Astrocyte (in vitro differentiated cells and primary cell): ENCODE data around the gene INVS. TPM values are rescaled to one million over a fixed set of nuclear protein-coding genes. Genes with fewer than 3 reads are reported as not detected.
"Not testable (repeated sequence)": the region's sequence is repeated elsewhere in the genome, so short reads cannot be mapped to it uniquely, and the experiment has no call there.

Source experiments
- DNase-seq: peaks from one replicate; pipeline ENCODE4 v3.0.0-alpha.2; 2010; ENCODE audit warnings: low read depth
- FAIRE-seq: peaks from 2 replicates; lab custom pipeline; 2011; peaks lifted over from hg19 to GRCh38; lab: Jason Lieb, UNC
- H2AFZ ChIP-seq: 2 replicates; pipeline ENCODE4 v1.6.0; 2012; ENCODE audit warnings: low read depth, low read length, inconsistent platforms
- H3K27ac ChIP-seq: 2 replicates; pipeline ENCODE4 v1.5.1; 2011; ENCODE audit warnings: low read depth, low read length, inconsistent platforms
- H3K27me3 ChIP-seq: 2 replicates; pipeline ENCODE4 v1.6.0; 2011; ENCODE audit warnings: low read length, inconsistent platforms; ENCODE audit not compliant: insufficient read depth
- H3K36me3 ChIP-seq: 2 replicates; pipeline ENCODE4 v1.5.1; 2011; ENCODE audit warnings: low read length, inconsistent platforms; ENCODE audit not compliant: insufficient read depth
- H3K4me1 ChIP-seq: 2 replicates; pipeline ENCODE4 v1.5.1; 2011; ENCODE audit warnings: low read length, inconsistent platforms; ENCODE audit not compliant: insufficient read depth
- H3K4me2 ChIP-seq: 2 replicates; pipeline ENCODE4 v1.6.0; 2012; ENCODE audit warnings: low read length, inconsistent platforms
- H3K4me3 ChIP-seq: 2 replicates; pipeline ENCODE4 v1.5.1; 2011; ENCODE audit warnings: low read depth, mild to moderate bottlenecking, low read length, inconsistent platforms; ENCODE audit not compliant: insufficient read depth
- H3K79me2 ChIP-seq: 2 replicates; pipeline ENCODE4 v1.6.0; 2012; ENCODE audit warnings: mild to moderate bottlenecking, low read length, inconsistent platforms; ENCODE audit not compliant: insufficient read depth
- H3K9ac ChIP-seq: 2 replicates; pipeline ENCODE4 v1.6.0; 2012; ENCODE audit warnings: mild to moderate bottlenecking, low read length, inconsistent platforms
- H3K9me3 ChIP-seq: 2 replicates; pipeline ENCODE4 v1.5.1; 2012; ENCODE audit warnings: low read depth, mild to moderate bottlenecking, low read length, inconsistent platforms; ENCODE audit not compliant: insufficient read depth
- H4K20me1 ChIP-seq: 2 replicates; pipeline ENCODE4 v1.6.0; 2012; ENCODE audit warnings: low read length, inconsistent platforms; ENCODE audit not compliant: insufficient read depth
- H3K27ac Mint-ChIP-seq: one replicate; pipeline ENCODE4 v1.8.0; 2021; ENCODE audit warnings: mild to moderate bottlenecking, mixed read lengths; ENCODE audit not compliant: unreplicated experiment
- H3K27me3 Mint-ChIP-seq: one replicate; pipeline ENCODE4 v1.8.0; 2021; ENCODE audit warnings: low read depth, mixed read lengths; ENCODE audit not compliant: unreplicated experiment
- H3K36me3 Mint-ChIP-seq: one replicate; pipeline ENCODE4 v1.8.0; 2021; ENCODE audit warnings: low read depth, mixed read lengths; ENCODE audit not compliant: unreplicated experiment
- H3K4me1 Mint-ChIP-seq: one replicate; pipeline ENCODE4 v1.8.0; 2021; ENCODE audit warnings: low read depth, mixed read lengths; ENCODE audit not compliant: unreplicated experiment
- H3K4me3 Mint-ChIP-seq: one replicate; pipeline ENCODE4 v1.8.0; 2021; ENCODE audit warnings: mild to moderate bottlenecking, moderate library complexity, mixed read lengths; ENCODE audit not compliant: unreplicated experiment
- H3K9me3 Mint-ChIP-seq: one replicate; pipeline ENCODE4 v1.8.0; 2021; ENCODE audit warnings: mild to moderate bottlenecking, mixed read lengths; ENCODE audit not compliant: unreplicated experiment
- CTCF ChIP-seq: IDR thresholded peaks from 2 replicates; pipeline ENCODE4 v1.5.1; 2011; ENCODE audit warnings: low read depth, mild to moderate bottlenecking, inconsistent platforms, low read length, moderate library complexity; ENCODE audit not compliant: insufficient read depth
- EZH2 ChIP-seq: IDR thresholded peaks from 2 replicates; pipeline ENCODE4 v1.6.1; 2012; ENCODE audit warnings: mild to moderate bottlenecking, low read length, inconsistent platforms; ENCODE audit not compliant: insufficient read depth
- total RNA-seq: library from RNA; stranded (reverse); gene quantifications from 2 replicates; pipeline ENCODE4 v1.2.1, GENCODE V29; 2021

Gene INVS
- total RNA-seq, 1 donor from 2014 or later: 17.5 TPM

DNA sequence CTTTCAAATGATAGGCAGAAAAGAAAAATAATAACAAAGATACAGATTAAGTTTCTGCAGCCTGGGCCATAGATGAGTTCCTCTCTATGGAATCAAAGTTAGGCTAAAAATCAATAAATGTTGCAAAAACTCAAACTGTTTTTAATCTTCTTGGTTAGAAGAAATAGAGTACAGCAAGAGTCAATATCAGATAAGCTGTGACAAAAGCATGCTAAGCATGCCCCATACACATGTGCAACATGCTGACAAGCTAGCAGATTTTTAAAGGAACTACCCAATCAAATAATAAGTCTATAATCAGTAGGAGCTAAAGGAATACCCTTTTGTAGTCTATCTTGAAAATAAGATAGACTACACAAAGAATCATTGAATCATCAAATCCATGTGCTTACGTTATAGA, 7.0 kb upstream of the INVS start:
- Histone ChIP-seq H3K27me3 (no peaks in the 10 kb centered on the region), H3K36me3 (no peaks in the 10 kb centered on the region), H3K79me2 (peaks cover 81% of the 10 kb centered on the region), H3K4me1 (peaks cover 7% of the 10 kb centered on the region), H3K4me3 (no peak overlapping the region), H3K4me2 (no peak overlapping the region), H3K27ac (no peak overlapping the region), H3K9ac (no peak overlapping the region), H4K20me1 (peaks cover 95% of the 10 kb centered on the region), H2AFZ (no peak overlapping the region), H3K9me3 (no peaks in the 10 kb centered on the region)
- TF ChIP-seq CTCF (no peak), EZH2 (no peak)
- H3K4me1 Mint-ChIP-seq: peaks cover 22% of the 10 kb centered on the region
- H3K27ac Mint-ChIP-seq: no peak overlapping the region
- no peaks in the 10 kb centered on the region for H3K36me3 Mint-ChIP-seq
- H3K9me3 Mint-ChIP-seq: no peaks in the 10 kb centered on the region
- DNase-seq (no peak), FAIRE-seq (no peak)
- H3K4me3 Mint-ChIP-seq: no peak overlapping the region
- H3K27me3 Mint-ChIP-seq: no peaks in the 10 kb centered on the region

DNA sequence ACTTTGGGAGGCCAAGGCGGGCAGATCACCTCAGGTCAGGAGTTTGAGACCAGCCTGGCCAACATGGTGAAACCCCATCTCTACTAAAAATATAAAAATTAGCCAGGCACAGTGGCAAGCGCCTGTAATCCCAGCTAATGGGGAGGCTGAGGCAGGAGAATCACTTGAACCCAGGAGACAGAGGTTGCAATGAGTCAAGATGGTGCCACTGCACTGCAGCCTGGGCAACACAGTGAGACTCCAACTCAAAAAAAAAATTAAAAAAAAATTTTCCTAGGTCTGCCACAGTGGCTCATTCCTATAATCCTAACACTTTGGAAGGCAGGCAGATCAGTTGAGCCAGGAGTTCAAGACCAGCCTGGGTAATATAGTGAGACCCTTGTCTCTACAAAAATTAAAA, 4.6 kb upstream of the INVS start:
- H3K27me3 Mint-ChIP-seq, H3K36me3 ChIP-seq, H3K4me2 ChIP-seq, H3K4me3 Mint-ChIP-seq, H2AFZ ChIP-seq, H3K9ac ChIP-seq, H3K27ac Mint-ChIP-seq, H3K27ac ChIP-seq, DNase-seq, H3K4me1 ChIP-seq, H3K36me3 Mint-ChIP-seq, H3K9me3 ChIP-seq, H3K9me3 Mint-ChIP-seq, FAIRE-seq, H3K27me3 ChIP-seq, H3K4me3 ChIP-seq: not testable (repeated sequence)
- Histone ChIP-seq H4K20me1 (peaks cover 86% of the 10 kb centered on the region), H3K79me2 (peaks cover 86% of the 10 kb centered on the region)
- H3K4me1 Mint-ChIP-seq: peaks cover 11% of the 10 kb centered on the region

DNA sequence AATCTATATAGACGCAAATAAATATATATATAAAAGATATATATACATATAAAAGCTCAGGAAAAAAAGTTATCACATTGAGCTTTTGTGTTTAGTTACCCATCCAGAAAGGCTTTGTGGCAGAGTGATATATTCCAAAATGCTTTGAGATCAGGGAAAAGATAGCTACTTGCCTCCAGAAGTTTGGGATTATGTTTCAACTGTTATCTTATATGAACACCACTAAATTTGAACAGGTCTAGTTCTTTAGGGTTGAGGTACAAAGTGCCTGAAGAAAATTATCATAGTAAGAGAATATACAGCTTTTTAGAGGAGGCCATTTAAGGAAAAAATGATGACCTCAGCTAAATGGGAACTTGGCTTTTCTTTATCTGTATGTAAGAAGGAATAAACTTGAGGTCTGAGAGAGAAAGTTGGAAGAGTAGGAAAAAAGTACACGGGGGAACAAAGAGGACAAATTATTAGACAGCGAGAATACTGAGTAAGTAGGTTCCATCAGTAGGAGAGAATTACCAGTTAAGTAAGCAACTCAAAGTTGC, 2.6 kb upstream of the INVS start:
- Mint-ChIP-seq H3K9me3 (no peaks in the 10 kb centered on the region), H3K36me3 (no peaks in the 10 kb centered on the region), H3K27ac (no peak overlapping the region), H3K4me1 (peaks cover 15% of the 10 kb centered on the region), H3K4me3 (peak overlapping the region; percentile 65), H3K27me3 (no peaks in the 10 kb centered on the region)
- H3K27ac ChIP-seq: no peak overlapping the region
- no peak for FAIRE-seq
- H3K79me2 ChIP-seq: peaks cover 77% of the 10 kb centered on the region
- H2AFZ ChIP-seq: no peak overlapping the region
- no peak for TF ChIP-seq CTCF
- TF ChIP-seq EZH2: no peak
- no peak overlapping the region for H3K4me2 ChIP-seq
- peaks cover 66% of the 10 kb centered on the region for H4K20me1 ChIP-seq
- no peaks in the 10 kb centered on the region for H3K36me3 ChIP-seq
- no peaks in the 10 kb centered on the region for H3K9me3 ChIP-seq
- no peaks in the 10 kb centered on the region for H3K27me3 ChIP-seq
- H3K9ac ChIP-seq: no peak overlapping the region
- peaks cover 17% of the 10 kb centered on the region for H3K4me1 ChIP-seq
- H3K4me3 ChIP-seq: no peak overlapping the region
- no peak for DNase-seq
